ENCODE results near the gene WIPF3. TPM values are rescaled to one million over a fixed set of nuclear protein-coding genes. Genes with fewer than 3 reads are reported as not detected.

WIPF3 gene
- total and polyA plus RNA-seq, 10 donors, result 0.17 to 1.5 (median 0.65) TPM

- Histone ChIP-seq H3K4me1 (no peaks in the 10 kb centered on the region), H3K27me3 (replicated peaks in 1 of 7) (peaks cover 0 to 7% (median 0%) of the 10 kb centered on the region in 7 donors), H3K27ac (no peak overlapping the region), H3K9me3 (peaks cover 0 to 14% (median 7%) of the 10 kb centered on the region in 8 donors), H3K36me3 (no peaks in the 10 kb centered on the region), H3K4me3 (no peak overlapping the region)
- no peak for DNase-seq
- TF ChIP-seq POLR2A (IDR thresholded peaks at IDR 0.05) (no peak), CTCF (IDR thresholded peaks at IDR 0.05 in 8 of 11, conservative IDR thresholded peaks at IDR 0.05 in 3 of 11) (no peak), POLR2AphosphoS5 (IDR thresholded peaks at IDR 0.05) (no peak)
- intact Hi-C loops (cut with DNase I; ENCODE audit: low total_unique reads), result no loop called here
- WGBS, 5 donors, result 76 to 86% (median 81%) methylated on average over 6 of the region's 6 CpGs
These were observed 87.2 kb downstream of the WIPF3 start for GRCh38 chr7:29893351-29893965.

GRCh38 chr7:29894256-29894655 lies 87.9 kb downstream of the WIPF3 start:
- WGBS, 5 donors, result 84 to 95% (median 89%) methylated on average over 2 of the region's 2 CpGs
- Histone ChIP-seq H3K4me3 (no peak overlapping the region), H3K4me1 (no peaks in the 10 kb centered on the region), H3K9me3 (peaks cover 0 to 22% (median 7%) of the 10 kb centered on the region in 8 donors), H3K36me3 (no peaks in the 10 kb centered on the region), H3K27me3 (replicated peaks in 1 of 7) (peaks cover 0 to 13% (median 0%) of the 10 kb centered on the region in 7 donors), H3K27ac (no peak overlapping the region)
- no peak for DNase-seq
- intact Hi-C loops (cut with DNase I; ENCODE audit: low total_unique reads), result no loop called here
- no peak for TF ChIP-seq POLR2A (IDR thresholded peaks at IDR 0.05)

- Histone ChIP-seq H3K4me3 (no peak overlapping the region), H3K9me3 (peaks cover 0 to 22% (median 7%) of the 10 kb centered on the region in 8 donors), H3K36me3 (no peaks in the 10 kb centered on the region), H3K4me1 (no peaks in the 10 kb centered on the region), H3K27me3 (replicated peaks in 1 of 7) (peaks cover 0 to 14% (median 0%) of the 10 kb centered on the region in 7 donors), H3K27ac (no peak overlapping the region)
- DNase-seq, result no peak
- intact Hi-C loops (cut with DNase I; ENCODE audit: low total_unique reads), result no loop called here
- 74 to 80% (median 79%) methylated on average over 6 of the region's 6 CpGs for WGBS, 5 donors
- TF ChIP-seq CTCF (IDR thresholded peaks at IDR 0.05 in 8 of 11, conservative IDR thresholded peaks at IDR 0.05 in 3 of 11), result no peak
These were observed 89.3 kb downstream of the WIPF3 start for GRCh38 chr7:29895559-29895958.

- H3K4me1 ChIP-seq, result no peaks in the 10 kb centered on the region
- intact Hi-C loops (cut with DNase I; ENCODE audit: low total_unique reads), result no loop called here
- DNase-seq, result no peak
- TF ChIP-seq POLR2AphosphoS5 (IDR thresholded peaks at IDR 0.05) (no peak), CTCF (IDR thresholded peaks at IDR 0.05 in 8 of 11, conservative IDR thresholded peaks at IDR 0.05 in 3 of 11) (no peak), POLR2A (IDR thresholded peaks at IDR 0.05) (no peak)
- 88 to 96% (median 94%) methylated on average over 2 of the region's 2 CpGs for WGBS, 5 donors
- H3K27ac ChIP-seq, result no peak overlapping the region
- no peak overlapping the region for H3K4me3 ChIP-seq
- H3K36me3 ChIP-seq, result no peaks in the 10 kb centered on the region
- H3K27me3 ChIP-seq (replicated peaks in 1 of 7), result peaks cover 0 to 17% (median 0%) of the 10 kb centered on the region in 7 donors
- H3K9me3 ChIP-seq, result peaks cover 0 to 22% (median 7%) of the 10 kb centered on the region in 8 donors
These were observed 90.5 kb downstream of the WIPF3 start for GRCh38 chr7:29896685-29897411.

Measured in spleen (tissue), 11 donors.